Uterus (tissue), 2 donors: ENCODE results near the gene ARL9.

Experiments used
- POLR2A ChIP-seq, 2 donors: fragments of 450-650 bp; IDR thresholded peaks; one replicate each; pipeline ENCODE4 v1.6.1; 2016; ENCODE audit warnings: antibody characterized with exemption in 2 of 2, mild to moderate bottlenecking in 1 of 2, moderate library complexity in 1 of 2
- TF ChIP-seq, protein P1 (sequence below), 4 experiments: fragments of 200-600 bp in 2 of 4; fragments of 450-650 bp in 2 of 4; sonication (generic) in 2 of 4; IDR thresholded peaks; one replicate each; pipeline ENCODE4 v1.5.1; 2016 to 2019; ENCODE audit warnings: antibody characterized with exemption in 4 of 4, mild to moderate bottlenecking in 2 of 4, moderate library complexity in 1 of 4

DNA sequence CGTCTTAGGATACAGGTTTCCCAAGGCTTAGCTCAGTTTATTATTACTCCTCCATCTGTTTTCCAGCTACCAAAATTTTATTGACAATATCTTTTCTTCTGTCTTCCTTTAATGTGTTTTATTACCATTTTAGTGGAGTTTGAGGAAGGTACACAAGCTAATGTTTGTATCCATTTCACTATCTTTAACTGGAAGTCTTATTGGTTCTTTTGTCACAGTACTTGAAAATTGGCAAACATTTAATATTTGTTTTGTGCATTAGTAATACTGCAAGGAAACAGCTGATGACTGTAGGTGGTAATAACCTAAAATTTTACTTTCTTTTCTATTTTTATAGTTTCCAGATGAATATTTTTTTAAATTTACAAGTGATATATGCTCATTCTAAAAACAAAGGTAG is 9.3 kb upstream of the ARL9 start:
- TF ChIP-seq, protein P1, sequence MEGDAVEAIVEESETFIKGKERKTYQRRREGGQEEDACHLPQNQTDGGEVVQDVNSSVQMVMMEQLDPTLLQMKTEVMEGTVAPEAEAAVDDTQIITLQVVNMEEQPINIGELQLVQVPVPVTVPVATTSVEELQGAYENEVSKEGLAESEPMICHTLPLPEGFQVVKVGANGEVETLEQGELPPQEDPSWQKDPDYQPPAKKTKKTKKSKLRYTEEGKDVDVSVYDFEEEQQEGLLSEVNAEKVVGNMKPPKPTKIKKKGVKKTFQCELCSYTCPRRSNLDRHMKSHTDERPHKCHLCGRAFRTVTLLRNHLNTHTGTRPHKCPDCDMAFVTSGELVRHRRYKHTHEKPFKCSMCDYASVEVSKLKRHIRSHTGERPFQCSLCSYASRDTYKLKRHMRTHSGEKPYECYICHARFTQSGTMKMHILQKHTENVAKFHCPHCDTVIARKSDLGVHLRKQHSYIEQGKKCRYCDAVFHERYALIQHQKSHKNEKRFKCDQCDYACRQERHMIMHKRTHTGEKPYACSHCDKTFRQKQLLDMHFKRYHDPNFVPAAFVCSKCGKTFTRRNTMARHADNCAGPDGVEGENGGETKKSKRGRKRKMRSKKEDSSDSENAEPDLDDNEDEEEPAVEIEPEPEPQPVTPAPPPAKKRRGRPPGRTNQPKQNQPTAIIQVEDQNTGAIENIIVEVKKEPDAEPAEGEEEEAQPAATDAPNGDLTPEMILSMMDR (IDR thresholded peaks at IDR 0.05): no peak
- TF ChIP-seq POLR2A (IDR thresholded peaks at IDR 0.05): no peak
